Central memory CD4-positive, alpha-beta T cell (primary cell): ENCODE data around the gene P2RY6.

Source experiments
- DNase-seq: peaks from one replicate; pipeline ENCODE4 v3.0.0; 2022

P2RY6 gene

GRCh38 chr11:73320763-73321603 is 48.8 kb downstream of the P2RY6 start:
- no peak for DNase-seq

DNA sequence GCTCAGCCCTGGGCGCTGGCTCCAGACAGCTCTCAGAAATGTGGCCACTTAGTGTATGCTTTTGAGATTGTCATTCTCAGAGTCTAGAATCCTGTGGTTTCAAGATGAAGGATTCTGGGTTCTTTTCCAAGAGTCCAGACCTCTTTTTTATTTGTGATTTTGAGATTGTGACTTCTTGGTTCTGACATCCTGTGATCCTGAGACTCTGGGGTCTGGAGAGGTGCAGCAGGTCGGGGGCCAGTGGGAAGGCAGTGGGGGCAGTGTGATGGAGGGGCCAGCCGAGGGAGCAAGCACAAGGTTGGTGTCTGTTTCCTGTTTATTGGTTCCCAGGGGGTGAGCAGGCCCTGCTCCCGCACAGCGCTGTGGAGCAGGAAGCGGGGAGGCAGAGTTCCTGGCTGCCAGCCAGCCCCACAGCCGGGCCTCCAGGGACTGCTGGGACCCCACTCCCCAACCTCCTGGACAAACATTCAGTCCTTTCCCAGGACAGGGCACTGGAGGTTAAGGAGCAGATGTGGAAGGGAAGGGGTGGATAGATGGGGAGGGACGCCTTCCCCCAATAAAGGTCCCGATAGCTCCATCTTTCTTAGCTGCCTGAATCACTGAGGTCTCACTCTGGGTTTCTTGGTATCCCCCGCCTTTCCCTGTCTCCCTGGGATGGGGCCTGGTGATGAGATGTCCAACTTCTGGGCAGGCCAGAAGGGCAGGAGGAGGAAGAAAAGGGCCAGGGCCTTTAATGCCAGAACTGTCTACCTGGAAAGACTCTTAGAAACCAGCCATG is 49.7 kb downstream of the P2RY6 start:
- no peak for DNase-seq

- no peak for DNase-seq
Observed at GRCh38 chr11:73322382-73323306, 50.5 kb downstream of the P2RY6 start.

GRCh38 chr11:73323464-73323863 is 51.3 kb downstream of the P2RY6 start:
- DNase-seq: no peak

DNA sequence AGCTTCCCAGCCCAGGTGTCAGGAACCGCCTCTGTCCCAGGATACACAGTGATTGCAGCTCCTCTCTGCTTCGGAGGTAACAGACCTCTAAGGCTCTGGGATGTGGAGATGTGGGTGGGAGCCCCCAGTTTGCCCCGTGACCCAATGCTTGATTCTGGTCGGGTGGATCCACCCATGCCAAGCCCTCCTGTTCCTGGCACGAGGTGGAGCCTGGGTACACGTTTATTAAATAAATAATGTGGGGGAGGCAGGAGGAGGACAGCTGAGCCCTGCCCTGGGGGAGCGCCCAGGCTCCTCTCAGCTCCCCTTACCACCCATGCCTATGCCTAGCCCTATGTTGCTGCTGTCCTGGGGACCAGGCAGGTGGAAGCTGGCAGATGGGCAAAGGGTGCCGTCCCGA is 52.0 kb downstream of the P2RY6 start:
- DNase-seq: no peak

DNA sequence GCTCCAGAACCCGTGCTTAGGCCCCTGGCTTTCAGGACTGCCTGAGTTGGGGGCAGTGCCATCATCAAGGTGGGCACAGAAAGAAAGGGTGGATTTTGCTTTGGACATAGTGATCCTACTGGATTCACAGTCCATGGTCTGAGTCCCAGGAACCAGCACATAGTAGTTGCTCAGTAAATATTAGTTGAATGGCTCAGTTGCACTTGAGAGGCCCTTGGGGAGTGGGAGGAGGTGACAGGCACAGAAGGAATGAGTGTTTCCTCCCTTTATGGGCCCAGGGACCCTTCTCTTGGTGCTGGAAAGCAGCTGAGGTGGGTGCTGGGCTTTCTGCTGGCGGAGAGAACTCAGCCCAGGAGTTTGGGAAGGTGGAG is 52.5 kb downstream of the P2RY6 start:
- DNase-seq: no peak

DNA sequence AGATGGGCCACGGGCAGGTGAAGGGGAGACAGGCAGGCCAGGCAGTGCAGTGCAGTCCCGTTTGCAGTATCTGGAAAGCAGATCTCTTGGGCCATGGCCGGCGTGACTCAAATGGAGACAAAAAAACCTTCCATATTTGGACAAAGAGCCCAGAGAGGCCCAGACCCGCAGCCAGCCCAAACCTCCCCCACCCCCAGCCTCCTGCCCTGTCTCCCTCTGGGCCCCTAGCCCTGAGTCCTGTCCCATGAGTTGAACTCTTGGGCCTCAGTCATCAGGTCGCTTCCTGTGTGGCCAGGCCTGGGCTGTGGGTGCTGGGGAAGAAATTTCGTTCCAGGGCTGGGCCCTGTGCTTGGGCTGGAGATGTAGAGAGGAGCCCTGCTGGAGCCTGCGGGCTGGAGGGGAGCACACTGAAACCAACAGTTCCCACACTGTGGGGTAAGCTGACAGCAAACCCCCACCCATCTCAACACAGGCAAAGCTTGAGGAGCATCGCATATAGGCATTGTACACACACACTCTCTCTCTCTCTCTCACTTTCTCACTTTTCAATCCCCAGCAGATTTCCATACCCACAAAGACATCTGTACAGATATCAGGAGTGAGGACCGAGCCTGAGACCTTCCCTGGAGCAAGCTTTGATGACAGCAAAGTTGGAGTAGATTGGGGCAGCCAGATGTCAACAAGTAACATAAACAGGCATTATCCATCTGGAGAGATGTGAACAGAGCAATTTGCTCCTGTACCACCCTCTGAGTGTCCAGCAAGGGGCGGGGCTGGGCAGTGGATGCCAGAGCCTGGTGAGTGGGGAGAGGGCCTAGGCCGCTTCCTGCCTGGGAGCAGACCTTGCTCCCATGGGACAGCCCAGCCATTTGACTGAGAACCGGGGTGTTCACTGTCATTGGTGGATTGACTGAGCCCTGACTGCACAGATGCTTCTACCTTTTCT is 53.2 kb downstream of the P2RY6 start:
- no peak for DNase-seq

DNA sequence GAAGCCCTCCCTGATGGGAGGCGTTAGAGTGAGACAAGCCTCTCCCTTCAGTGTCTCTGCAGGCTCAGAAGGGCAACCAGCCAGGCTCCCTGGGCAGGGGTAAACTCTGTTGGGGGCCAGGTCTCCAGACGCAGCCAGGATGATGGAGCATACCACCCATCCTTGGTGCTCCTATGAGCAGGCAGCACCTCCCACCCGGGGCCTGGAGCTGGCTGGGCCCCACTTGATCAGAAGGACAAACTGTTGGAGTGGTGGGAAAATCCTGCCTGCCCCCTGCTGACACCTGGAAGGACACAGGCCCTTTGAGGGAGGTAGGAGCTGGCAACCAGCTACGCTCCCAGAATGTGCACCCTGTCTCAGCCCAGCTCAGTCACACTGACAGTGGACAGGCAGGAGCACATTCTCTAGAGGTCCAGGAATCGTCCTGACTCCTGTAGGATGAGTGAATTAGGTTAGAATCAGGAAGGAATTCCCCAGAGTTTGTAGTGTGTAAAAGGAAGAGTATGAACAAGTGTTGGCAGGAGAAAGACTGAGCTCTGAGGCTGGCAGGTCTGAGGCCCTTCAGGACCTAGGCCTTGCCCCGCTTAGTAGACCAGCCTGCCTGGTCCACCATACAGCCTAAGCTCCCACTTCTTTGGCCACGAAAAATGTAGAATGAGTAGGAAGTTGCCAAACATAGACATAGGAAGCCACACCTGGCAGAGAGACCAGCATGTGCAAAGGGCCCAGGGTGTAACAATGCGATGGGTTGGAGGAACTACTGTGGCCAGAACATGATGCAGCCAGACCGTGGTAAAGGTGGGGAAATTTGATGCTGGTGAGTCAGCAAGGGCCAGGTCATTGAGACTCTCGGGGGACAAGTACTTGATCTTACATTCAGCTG is 55.0 kb downstream of the P2RY6 start:
- DNase-seq: no peak

DNA sequence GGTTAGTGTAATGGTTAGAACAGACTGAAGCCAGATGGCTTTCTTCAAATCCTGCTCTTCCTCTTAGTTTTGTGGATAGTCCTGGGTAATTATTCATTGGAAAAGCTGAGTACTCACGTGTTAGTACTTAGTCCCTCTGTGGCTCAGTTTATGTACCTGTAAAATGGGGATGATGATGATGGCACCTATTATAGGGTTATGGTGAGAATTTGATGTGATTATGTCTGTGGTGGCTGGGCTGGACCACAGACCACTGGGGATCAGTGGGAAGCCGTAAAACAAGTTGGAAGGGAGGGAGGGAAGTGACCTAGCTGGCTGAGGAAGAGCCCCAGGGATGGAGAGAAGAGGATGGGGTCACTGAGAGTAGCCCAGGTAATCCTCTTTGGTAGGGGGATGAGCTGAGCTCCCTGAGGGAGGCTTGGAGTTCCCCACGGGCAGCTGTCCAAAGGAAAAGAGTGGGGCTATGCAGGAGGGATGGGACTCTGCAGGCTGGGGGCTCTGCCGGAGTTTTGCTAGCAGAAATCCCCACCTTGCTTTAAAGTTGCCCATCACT is 55.8 kb downstream of the P2RY6 start:
- no peak for DNase-seq

DNA sequence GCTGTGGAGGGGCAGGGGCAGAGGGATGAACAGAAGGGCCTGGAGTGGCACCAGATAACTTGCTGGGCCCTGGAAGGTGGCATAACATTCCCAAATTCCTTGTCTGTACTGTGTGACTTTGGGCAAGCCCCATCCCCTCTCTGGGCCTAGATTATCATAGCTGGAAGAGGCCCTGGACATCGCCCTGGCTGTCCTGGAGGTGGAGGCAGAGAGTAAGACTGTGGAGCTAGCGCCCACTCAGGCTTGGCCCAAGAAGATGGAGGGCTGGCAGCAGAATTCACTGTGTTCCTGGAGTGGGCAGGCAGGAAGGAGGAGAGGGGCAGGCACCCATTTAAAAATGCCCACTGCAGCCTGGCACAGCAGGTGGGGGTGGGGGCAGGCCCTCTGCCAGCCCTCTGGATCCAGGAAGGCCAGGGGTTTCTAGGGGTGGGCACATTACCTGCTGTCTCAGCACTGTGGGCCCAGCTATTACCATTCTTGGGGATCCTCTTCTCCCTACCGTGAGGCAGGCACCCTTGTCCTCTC is 58.5 kb downstream of the P2RY6 start:
- DNase-seq: no peak

GRCh38 chr11:73331138-73331916 is 59.2 kb downstream of the P2RY6 start:
- no peak for DNase-seq

GRCh38 chr11:73333173-73333572 is 61.0 kb downstream of the P2RY6 start:
- no peak for DNase-seq

DNA sequence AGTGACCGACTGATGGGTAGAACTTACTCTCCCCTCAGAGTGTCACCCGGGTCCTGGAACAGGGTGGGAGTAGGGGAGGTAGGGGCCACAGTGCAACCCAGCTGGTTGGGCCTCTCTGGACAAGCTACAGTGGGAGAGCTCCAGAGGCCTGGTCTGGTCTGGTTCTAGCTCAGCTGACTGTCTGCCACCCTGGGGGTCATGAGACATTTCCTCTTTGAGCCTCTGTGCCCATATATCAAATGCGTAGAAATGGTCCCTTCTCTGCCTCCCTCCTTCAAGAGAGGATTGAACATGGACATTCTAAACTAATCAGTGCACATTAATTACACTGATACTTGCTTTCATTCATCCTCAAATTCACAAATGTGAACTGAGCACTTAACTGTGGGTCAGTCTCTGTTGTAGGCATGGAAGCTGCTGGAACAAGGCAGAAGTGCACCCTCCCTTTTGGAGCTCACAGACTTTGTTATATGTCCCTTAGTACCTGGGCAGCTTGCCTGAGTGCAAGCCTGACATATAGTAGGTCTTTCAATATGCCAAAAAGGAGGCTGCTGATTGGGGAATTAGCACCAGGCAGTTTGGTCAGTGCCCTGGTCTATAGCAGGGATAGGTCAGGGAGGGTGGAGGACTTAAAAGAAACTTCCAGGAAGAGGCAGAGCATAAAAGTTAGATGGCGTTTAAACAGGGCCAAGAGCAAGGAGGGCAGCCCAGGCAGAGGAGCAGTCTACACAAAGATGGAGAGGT is 61.7 kb downstream of the P2RY6 start:
- no peak for DNase-seq

DNA sequence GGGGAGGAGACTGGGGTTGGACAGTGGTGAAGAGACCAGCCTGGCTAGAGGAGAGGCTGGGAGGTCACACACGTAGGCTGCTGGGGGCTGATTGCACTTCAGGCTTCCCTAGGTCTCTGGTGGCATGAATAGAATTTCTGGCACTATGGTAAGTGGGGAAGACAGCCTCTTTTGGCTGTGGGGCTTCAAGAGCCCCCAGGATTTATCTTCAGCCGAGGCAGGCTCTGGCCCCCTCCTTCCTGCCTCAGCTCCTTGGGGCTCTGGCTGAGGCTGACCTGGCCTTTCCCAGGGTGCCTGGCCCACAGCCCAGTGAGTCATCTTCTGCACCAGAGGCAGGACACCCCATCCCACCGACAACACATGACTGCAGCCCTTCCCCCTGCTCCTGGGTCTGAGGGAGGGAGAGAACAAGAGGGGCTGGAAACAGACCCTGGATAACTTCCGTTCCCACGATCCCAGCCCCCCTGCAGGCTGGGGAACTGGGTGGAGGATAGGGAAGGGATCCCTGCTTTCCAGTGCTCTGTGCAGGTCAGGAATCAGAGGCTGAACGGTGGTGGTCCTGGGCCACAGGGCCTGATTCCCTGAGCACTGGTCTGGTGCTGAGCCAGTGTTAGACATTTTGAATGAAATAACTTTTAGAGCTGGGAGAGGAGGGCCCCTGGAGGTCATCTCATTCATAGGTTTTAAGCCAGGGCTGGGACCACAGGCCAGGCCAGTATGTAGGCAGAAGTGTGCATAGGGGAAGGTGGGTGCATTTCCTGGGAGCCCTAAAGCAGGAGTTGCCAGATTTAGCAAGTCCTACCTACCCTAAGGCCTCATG is 62.5 kb downstream of the P2RY6 start:
- DNase-seq: no peak

- peak; percentile 61 for DNase-seq
Observed at GRCh38 chr11:73335204-73335923, 63.2 kb downstream of the P2RY6 start.

- no peak for DNase-seq
Observed at GRCh38 chr11:73337846-73338245, 65.7 kb downstream of the P2RY6 start.

DNA sequence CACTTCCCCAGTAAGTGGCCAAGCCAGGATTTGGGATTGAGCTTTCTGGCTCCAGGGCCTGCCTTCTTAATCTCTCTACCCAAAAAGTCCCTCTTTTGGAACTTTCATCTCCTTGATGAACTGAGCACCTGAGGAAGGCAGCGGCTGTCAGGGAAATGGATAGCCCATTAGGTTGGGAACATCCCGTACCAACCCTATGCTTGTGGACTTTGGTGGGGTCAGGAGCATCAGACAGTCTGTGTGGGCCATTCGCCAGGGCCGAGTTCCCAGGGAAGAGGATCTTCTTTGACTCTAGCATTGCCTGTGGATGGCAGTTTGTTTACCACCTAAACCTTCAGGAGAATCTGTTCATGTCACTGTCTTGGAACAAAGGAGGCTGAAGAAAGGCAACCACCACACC is 66.1 kb downstream of the P2RY6 start:
- no peak for DNase-seq
